Keratinocyte (primary cell): ENCODE measurements around the gene GFRA3. TPM values are rescaled to one million over a fixed set of nuclear protein-coding genes. Genes with fewer than 3 reads are reported as not detected.

ENCODE experiments used
- DNase-seq: peaks from one replicate; pipeline ENCODE4 v3.0.0-alpha.2; 2011; ENCODE audit warnings: low read depth, missing footprints, low spot score
- FAIRE-seq: peaks from 2 replicates; lab custom pipeline; 2011; peaks lifted over from hg19 to GRCh38; lab: Jason Lieb, UNC
- H2AFZ ChIP-seq: 2 replicates; pipeline ENCODE4 v1.6.0; 2012; ENCODE audit warnings: low read length, control low read depth, inconsistent platforms; ENCODE audit not compliant: control insufficient read depth
- H3K27ac ChIP-seq: 2 replicates; pipeline ENCODE4 v1.5.1; 2011; ENCODE audit warnings: low read length; ENCODE audit not compliant: control insufficient read depth, insufficient read depth
- H3K27me3 ChIP-seq: 3 replicates; pipeline ENCODE4 v1.6.0; 2011; ENCODE audit warnings: low read length; ENCODE audit not compliant: control insufficient read depth, insufficient read depth; ENCODE audit errors: extremely low read depth
- H3K36me3 ChIP-seq, 2 experiments: 2 replicates in 1 of 2; 3 replicates in 1 of 2; pipeline ENCODE4 v1.5.1; 2011; ENCODE audit warnings: low read length in 2 of 2, mild to moderate bottlenecking in 1 of 2; ENCODE audit not compliant: control insufficient read depth in 2 of 2, insufficient read depth in 2 of 2; ENCODE audit errors: extremely low read depth in 1 of 2
- H3K4me1 ChIP-seq: 3 replicates; pipeline ENCODE4 v1.5.1; 2011; ENCODE audit warnings: low read length; ENCODE audit not compliant: control insufficient read depth, insufficient read depth; ENCODE audit errors: extremely low read depth
- H3K4me2 ChIP-seq: 3 replicates; pipeline ENCODE4 v1.6.0; 2011; ENCODE audit warnings: low read depth, low read length; ENCODE audit not compliant: control insufficient read depth, insufficient read depth; ENCODE audit errors: extremely low read depth
- H3K4me3 ChIP-seq, 3 experiments: fragments of 200-600 bp in 1 of 3; sonication (generic) in 1 of 3; 2 replicates in 2 of 3; 3 replicates in 1 of 3; pipeline ENCODE4 v1.5.1; 2011 to 2016; ENCODE audit warnings: low read length in 3 of 3, mild to moderate bottlenecking in 3 of 3, control low read depth in 2 of 3, inconsistent platforms in 1 of 3, low read depth in 1 of 3, mixed read lengths in 1 of 3, mixed run types in 1 of 3, moderate library complexity in 1 of 3; ENCODE audit not compliant: control insufficient read depth in 2 of 3, insufficient read depth in 2 of 3; ENCODE audit errors: extremely low read depth in 1 of 3
- H3K79me2 ChIP-seq: 2 replicates; pipeline ENCODE4 v1.6.0; 2012; ENCODE audit warnings: low read length; ENCODE audit not compliant: control insufficient read depth, insufficient read depth
- H3K9ac ChIP-seq: 3 replicates; pipeline ENCODE4 v1.6.0; 2011; ENCODE audit warnings: low read length; ENCODE audit not compliant: control insufficient read depth, insufficient read depth; ENCODE audit errors: extremely low read depth
- H3K9me1 ChIP-seq: 3 replicates; pipeline ENCODE4 v1.6.0; 2011; ENCODE audit warnings: low read length; ENCODE audit not compliant: control insufficient read depth, insufficient read depth; ENCODE audit errors: extremely low read depth
- H3K9me3 ChIP-seq: 2 replicates; pipeline ENCODE4 v1.5.1; 2012; ENCODE audit warnings: low read depth, low read length; ENCODE audit not compliant: control insufficient read depth
- H4K20me1 ChIP-seq: 3 replicates; pipeline ENCODE4 v1.6.0; 2011; ENCODE audit warnings: low read length; ENCODE audit not compliant: control insufficient read depth, insufficient read depth; ENCODE audit errors: extremely low read depth
- EZH2 ChIP-seq: IDR thresholded peaks from one replicate; pipeline ENCODE4 v1.6.1; 2012; ENCODE audit warnings: inconsistent platforms, mild to moderate bottlenecking, low read length, moderate library complexity
- dilution Hi-C: fragments of 300-500 bp; cut with MboI; formaldehyde crosslinking; loops from one replicate; pipeline ENCODE4 v1.7.0; 2020; ENCODE audit warnings: low sequenced_read_pairs; ENCODE audit not compliant: extremely low pct_ligation_motif_present
- polyA plus RNA-seq, 5 experiments: library from polyadenylated mRNA; depleted of rRNA in 3 of 5; stranded (reverse) in 3 of 5; stranded (forward) in 1 of 5; unstranded in 1 of 5; fragments of >200 nt; gene quantifications; 1 replicate in 1 of 5; 2 replicates in 3 of 5; 3 replicates in 1 of 5; pipeline versions ENCODE4 v1.2.1 to v1.2.3, GENCODE V29; 2011 to 2012; ENCODE audit warnings: missing spikeins in 2 of 5, low read depth in 1 of 5, low replicate concordance in 1 of 5
- TF ChIP-seq, protein P1 (sequence below), 3 experiments: IDR thresholded peaks in 1 of 3; conservative IDR thresholded peaks in 1 of 3; optimal IDR thresholded peaks in 1 of 3; 2 replicates in 2 of 3; 3 replicates in 1 of 3; pipeline versions ENCODE3 to v1.5.1; 2011; ENCODE audit warnings: low read length in 3 of 3, mild to moderate bottlenecking in 3 of 3, moderate library complexity in 2 of 3, control low read depth in 1 of 3, inconsistent platforms in 1 of 3; ENCODE audit not compliant: insufficient read depth in 2 of 3; ENCODE audit errors: extremely low read depth in 1 of 3

The GFRA3 gene
- polyA plus RNA-seq, 1 donor (not counting 4 experiments of a cell fraction or from before 2014, with no cell fraction given) = not detected

GRCh38 chr5:138275379-138275782, 960 bp upstream of the GFRA3 start:
- FAIRE-seq = no peak
- H3K4me2 ChIP-seq = no peak overlapping the region
- H3K27me3 ChIP-seq = peaks cover 24% of the 10 kb centered on the region
- no peak overlapping the region for H3K4me3 ChIP-seq
- H3K4me1 ChIP-seq = peaks cover 2% of the 10 kb centered on the region
- H3K79me2 ChIP-seq = no peaks in the 10 kb centered on the region
- H3K36me3 ChIP-seq = no peaks in the 10 kb centered on the region
- no peak overlapping the region for H2AFZ ChIP-seq
- H3K9me1 ChIP-seq = no peaks in the 10 kb centered on the region
- H3K9ac ChIP-seq = no peak overlapping the region
- no peaks in the 10 kb centered on the region for H4K20me1 ChIP-seq
- H3K27ac ChIP-seq = no peak overlapping the region
- DNase-seq = no peak
- H3K9me3 ChIP-seq = no peaks in the 10 kb centered on the region
- dilution Hi-C loops = no loop called here
- TF ChIP-seq EZH2 = no peak
- TF ChIP-seq, protein P1, sequence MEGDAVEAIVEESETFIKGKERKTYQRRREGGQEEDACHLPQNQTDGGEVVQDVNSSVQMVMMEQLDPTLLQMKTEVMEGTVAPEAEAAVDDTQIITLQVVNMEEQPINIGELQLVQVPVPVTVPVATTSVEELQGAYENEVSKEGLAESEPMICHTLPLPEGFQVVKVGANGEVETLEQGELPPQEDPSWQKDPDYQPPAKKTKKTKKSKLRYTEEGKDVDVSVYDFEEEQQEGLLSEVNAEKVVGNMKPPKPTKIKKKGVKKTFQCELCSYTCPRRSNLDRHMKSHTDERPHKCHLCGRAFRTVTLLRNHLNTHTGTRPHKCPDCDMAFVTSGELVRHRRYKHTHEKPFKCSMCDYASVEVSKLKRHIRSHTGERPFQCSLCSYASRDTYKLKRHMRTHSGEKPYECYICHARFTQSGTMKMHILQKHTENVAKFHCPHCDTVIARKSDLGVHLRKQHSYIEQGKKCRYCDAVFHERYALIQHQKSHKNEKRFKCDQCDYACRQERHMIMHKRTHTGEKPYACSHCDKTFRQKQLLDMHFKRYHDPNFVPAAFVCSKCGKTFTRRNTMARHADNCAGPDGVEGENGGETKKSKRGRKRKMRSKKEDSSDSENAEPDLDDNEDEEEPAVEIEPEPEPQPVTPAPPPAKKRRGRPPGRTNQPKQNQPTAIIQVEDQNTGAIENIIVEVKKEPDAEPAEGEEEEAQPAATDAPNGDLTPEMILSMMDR (optimal IDR thresholded peaks at IDR 0.05 in 1 of 3, IDR thresholded peaks at IDR 0.05 in 1 of 3, conservative IDR thresholded peaks at IDR 0.05 in 1 of 3; ENCODE audit: extremely low read depth in 1 of 3, insufficient read depth in 2 of 3, low read length in 3 of 3) = no peak

DNA sequence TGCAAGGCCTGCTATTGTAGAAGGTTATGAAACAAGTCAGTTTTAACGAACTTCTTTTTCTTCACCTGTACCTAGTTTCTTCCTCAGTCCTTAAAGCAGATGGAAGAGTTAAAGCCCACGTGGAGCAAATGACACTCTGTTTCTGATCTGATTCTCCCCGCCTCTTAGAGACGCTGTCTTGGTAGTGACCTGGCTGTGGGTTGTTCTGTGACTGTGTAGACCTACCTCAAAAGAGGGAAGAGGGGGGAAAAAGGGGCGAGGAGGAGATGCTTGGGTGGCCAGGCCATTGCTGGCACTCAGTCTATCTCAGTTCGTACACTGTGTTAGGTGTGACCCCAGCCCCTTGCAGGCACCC, 610 bp downstream of the GFRA3 start:
- Histone ChIP-seq H2AFZ (no peak overlapping the region), H3K9me3 (no peaks in the 10 kb centered on the region), H3K4me2 (peak overlapping the region; percentile 56), H3K36me3 (no peaks in the 10 kb centered on the region), H3K27ac (no peak overlapping the region), H3K9ac (no peak overlapping the region), H3K4me1 (peaks cover 2% of the 10 kb centered on the region), H3K79me2 (no peaks in the 10 kb centered on the region), H4K20me1 (no peaks in the 10 kb centered on the region), H3K27me3 (peaks cover 24% of the 10 kb centered on the region), H3K4me3 (peak overlapping the region in 1 of 3 experiments; percentile 33), H3K9me1 (no peaks in the 10 kb centered on the region)
- dilution Hi-C loops = no loop called here
- DNase-seq (no peak), FAIRE-seq (no peak)
- TF ChIP-seq, protein P1 (optimal IDR thresholded peaks at IDR 0.05 in 1 of 3, IDR thresholded peaks at IDR 0.05 in 1 of 3, conservative IDR thresholded peaks at IDR 0.05 in 1 of 3; ENCODE audit: extremely low read depth in 1 of 3, insufficient read depth in 2 of 3, low read length in 3 of 3) = no peak
- peak; percentile 67 for TF ChIP-seq EZH2
